AG20443 (cell line): ENCODE data around the gene ARHGAP42.

ENCODE experiments used
- DNase-seq: peaks from one replicate; pipeline ENCODE4 v3.0.0; 2012; ENCODE audit warnings: low spot score, mixed read lengths

The ARHGAP42 gene

DNA sequence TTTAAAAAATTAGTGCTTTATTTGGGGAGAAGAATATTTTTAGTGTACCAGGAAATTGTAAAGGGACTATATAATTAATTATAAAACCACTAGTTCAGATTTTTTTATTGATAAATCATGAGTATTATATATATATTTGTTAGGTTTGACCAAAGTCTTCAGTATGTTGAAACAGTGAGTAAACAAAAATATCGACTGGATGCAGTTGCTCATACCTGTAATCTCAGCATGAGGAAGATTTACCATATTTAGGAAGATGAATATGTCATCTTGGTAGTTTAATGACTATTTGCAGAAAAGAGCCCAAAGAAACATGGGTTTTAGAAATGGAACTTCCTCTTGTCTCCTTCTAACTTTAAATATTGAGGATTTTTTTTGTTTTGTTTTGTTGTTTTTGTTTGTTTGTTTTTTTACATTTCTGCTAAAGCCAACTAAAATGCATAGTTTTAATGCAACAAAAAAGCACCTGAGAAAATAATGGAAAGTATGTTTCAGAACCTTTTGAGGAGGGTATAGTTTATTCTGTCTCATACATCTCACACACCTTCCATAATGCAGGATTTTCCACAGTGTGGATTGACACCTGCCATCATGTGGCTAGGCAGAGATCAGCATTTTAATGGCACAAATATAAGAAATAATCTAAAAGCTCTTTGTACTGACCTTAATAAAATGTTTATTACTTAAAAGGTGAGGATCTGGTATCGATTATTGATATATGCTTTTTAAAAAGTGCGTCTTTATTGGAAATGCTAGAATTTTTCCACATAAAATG is 114.3 kb downstream of the ARHGAP42 start:
- DNase-seq, result no peak

GRCh38 chr11:100805506-100806199 is 118.6 kb downstream of the ARHGAP42 start:
- DNase-seq, result no peak

DNA sequence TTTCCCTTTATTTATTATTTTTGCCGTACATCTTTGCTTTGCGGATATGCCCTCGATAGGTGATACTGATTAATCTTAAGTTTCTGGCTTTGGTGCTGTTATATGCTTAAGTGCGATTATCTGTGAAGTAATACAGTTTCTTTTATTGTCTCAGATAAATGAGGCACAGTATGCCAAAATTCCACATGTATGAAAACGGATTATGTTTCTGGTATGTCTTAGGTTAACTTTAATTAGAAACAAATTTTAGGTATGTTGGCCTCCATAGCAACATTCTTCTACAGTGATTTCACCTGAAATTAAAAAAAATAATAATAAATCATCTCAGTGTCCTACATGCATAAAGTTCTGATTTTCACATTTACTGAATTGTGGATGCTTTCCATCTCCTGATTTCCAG is 119.2 kb downstream of the ARHGAP42 start:
- no peak for DNase-seq

- peak; percentile 21 for DNase-seq
These were observed 121.9 kb downstream of the ARHGAP42 start for GRCh38 chr11:100808904-100809491.

DNA sequence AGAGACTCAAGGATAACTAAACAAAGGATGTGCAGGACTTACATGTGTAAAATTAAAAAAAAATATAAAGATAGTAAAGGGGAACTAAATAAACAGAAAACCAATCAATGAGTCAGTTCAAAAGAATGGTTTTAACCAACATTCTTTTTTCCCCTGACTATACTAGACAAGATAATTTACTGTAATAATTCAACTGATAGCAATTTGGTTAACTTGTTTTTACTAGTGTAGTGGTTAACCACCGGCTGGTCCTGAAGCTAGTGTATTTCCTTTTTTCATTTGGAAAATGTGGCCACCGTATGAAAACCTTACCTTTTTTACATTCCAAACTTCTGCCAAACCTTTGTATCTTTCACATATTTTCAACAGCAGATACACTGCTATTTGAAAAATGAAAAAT is 123.1 kb downstream of the ARHGAP42 start:
- DNase-seq, result no peak

GRCh38 chr11:100810666-100811065 is 123.6 kb downstream of the ARHGAP42 start:
- DNase-seq, result no peak

GRCh38 chr11:100812517-100812916 is 125.4 kb downstream of the ARHGAP42 start:
- DNase-seq, result no peak

- no peak for DNase-seq
These were observed 128.8 kb downstream of the ARHGAP42 start for GRCh38 chr11:100815787-100816330.

- no peak for DNase-seq
These were observed 129.7 kb downstream of the ARHGAP42 start for GRCh38 chr11:100816823-100817222.

DNA sequence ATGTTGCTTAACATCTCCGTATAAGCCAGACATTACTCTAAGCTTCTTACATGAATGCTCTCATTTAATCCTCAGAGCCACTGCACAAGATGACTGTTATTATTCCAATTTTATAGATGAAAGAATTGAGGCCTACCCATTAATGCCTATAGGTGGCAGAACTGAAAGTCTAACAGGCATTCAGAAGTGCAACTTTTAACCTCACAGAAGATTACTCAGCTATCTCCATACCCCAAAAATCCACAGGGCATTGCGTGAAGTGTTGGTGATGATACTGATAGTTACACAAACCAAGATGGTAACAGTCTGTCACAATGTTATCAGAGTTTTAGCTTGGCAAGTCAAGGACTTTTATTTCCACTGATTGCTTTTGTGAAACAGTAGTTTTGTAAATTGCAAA is 130.5 kb downstream of the ARHGAP42 start:
- no peak for DNase-seq

DNA sequence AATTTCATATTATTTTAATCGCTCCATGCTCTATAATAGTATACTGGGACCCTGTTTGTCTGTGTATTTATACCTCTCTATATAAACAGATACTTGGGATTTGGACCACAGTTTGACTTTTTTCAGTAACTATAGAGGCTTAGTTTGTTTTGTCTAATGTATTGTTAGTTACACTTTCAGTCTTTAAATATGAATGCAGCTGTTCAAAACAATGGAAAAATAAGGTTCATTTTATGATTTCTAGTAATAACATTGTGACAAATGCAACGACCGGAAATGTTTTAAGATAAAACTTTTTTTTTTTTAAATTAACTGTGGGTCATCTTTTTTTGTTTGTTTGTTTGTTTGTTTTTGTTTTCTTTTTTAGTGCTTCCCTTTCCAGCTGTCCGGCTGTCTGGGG is 133.5 kb downstream of the ARHGAP42 start:
- DNase-seq, result no peak

DNA sequence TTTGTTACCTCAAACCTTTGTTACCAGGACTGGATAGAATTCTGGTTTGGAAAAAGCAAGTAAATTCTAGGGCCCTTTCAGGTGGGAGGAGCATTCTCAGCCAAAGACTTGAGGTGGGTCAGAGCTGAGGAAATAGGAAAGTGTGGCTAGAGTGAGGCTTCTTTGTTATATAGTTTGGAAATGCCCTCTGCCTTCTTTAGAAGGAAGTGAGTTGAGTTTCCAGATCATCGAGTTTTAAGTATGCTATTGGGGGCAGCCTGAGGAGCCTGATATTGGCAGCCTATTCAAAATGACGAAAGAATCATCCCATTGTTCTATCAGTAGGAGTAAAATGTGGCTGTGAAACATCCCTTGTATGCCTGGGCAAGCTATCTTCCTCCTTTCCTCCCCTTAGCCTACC is 134.1 kb downstream of the ARHGAP42 start:
- DNase-seq, result no peak

DNA sequence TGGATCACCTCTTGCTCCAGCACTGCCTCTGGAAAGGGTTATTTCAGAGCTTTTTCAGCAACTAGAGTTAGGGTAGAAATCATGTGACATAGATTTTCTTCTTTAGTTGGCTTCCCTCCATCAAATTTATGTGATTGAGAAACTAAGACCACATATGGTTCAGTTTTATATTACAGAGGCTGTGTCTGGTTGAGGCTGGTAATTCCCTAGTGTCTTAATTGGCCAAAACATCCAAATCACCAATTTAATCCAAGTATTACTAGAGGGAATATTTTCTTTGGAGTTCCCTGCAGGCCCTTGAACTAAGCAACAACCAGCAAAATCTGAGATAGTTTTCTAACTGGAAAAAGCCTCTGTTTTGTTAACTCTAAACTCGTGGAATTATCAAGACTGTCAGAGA is 136.3 kb downstream of the ARHGAP42 start:
- peak; percentile 13 for DNase-seq

- no peak for DNase-seq
These were observed 137.1 kb downstream of the ARHGAP42 start for GRCh38 chr11:100824041-100824809.

DNA sequence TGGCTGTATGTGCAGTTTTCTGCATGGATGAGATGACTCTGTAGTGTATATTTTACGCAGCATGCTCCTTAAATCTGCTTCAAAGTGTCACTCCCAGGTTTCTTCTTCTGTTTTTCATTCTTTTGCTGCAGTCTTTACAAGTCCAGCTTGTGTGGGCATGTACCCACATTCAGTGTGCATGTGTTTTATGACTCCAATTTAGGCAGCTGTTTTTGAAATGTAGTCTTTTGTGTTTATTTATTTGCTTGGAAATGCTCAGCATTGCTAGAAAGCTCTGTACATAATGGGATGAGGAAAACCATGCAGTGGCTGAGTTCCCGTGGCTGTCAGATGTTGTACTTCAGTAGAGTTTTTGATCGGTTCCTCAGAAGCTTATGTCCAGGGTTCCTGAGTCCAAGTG is 138.5 kb downstream of the ARHGAP42 start:
- no peak for DNase-seq

DNA sequence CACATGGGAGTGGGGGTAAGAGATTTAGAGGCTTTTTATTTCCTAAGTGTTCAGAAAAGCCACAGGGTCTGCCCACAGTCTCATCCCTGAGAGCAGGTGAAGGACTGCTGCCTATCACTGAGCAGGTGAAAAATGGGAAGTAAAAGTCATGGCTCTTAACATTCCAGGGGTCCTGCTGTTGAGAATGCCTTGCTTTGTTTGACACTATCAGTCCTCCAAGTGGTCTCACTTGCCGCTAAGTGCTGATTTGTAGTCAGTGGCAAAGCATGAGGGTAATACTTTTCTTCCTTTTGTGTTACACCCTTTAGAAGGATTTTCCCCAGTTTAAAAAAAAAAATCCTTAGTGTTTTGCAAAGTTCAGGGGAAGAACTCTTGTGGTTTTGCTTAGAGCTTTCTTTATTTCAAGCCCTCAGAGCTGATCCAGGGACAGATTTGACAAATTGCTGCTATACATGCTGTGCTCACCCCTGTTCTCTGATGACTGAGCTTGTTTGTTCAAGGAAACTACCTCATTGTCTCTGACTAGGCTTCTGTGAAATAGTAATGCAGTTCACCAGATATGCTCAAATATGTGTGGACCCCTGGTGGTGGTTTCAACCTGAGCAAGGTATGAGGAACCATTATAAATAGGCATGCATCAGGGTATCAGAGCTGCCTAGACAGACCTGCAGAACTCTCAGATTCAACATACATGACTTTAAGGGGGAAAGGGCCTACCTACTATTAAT is 141.0 kb downstream of the ARHGAP42 start:
- no peak for DNase-seq

DNA sequence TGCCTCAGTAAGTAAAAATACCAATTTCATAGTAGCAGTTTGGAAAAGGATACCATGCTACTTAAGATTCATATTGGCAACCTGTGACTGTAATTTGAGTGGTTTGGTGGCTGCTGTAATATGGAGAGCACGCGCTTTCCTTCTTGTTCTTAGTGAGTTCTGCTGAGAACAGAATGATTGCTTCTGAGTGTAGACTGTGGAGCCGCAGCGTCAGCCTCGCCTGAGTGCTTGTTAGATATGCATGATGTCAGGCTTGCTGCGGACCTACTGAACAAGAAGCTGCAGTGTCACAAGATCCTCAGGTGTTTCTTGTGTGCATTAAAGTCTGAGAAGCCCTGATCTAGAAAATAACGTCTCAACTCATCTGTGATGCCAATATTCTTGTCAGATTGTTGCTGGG is 143.2 kb downstream of the ARHGAP42 start:
- no peak for DNase-seq

- DNase-seq, result peak; percentile 25
These were observed 144.1 kb downstream of the ARHGAP42 start for GRCh38 chr11:100830978-100831732.

DNA sequence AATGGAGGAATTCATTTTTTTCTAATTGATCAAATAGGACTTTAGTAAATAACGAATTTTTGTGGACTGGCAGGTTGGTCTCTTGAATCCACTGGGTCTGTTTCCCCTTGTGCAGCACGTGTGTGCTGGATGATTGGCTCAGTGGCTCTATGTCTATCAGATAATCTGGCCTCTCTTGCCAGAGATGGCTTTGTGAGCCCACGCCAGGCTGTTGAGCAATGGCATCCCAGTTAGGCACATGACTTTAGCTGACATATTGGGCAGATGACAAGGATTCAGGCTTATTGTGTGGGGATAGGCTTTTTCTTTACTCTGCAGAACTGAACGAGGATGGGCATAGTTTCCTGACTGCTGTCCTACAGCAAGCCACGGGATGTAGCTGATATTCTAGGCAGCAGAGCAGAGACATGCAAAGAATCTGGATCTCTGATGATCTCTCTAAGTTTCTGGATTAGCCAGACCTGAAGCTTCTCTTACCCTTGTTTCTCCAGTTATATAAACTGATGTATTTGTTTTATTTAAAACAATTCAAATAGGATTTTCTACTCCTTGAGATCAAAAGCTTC is 144.9 kb downstream of the ARHGAP42 start:
- peak; percentile 12 for DNase-seq

GRCh38 chr11:100832829-100833228 is 145.7 kb downstream of the ARHGAP42 start:
- no peak for DNase-seq
